K562 (cell line): ENCODE results near the gene NECTIN4. TPM values are rescaled to one million over a fixed set of nuclear protein-coding genes. Genes with fewer than 3 reads are reported as not detected.

Experiments used
- ATF4 ChIP-seq: fragments of 450-650 bp; formaldehyde crosslinking; IDR thresholded peaks from 2 replicates; pipeline ENCODE4 v1.4.0; 2022; ENCODE audit warnings: mild to moderate bottlenecking, moderate library complexity
- CAMTA2 ChIP-seq: fragments of 250-450 bp; sonication (Bioruptor Pico); conservative IDR thresholded peaks from 2 replicates; pipeline ENCODE4 v1.5.1; 2022
- CBFA2T2 ChIP-seq: fragments of 450-650 bp; conservative IDR thresholded peaks from 2 replicates; pipeline ENCODE4 v1.6.1; 2017; ENCODE audit warnings: mild to moderate bottlenecking
- CBX3 ChIP-seq, 2 experiments: IDR thresholded peaks; 1 replicate in 1 of 2; 2 replicates in 1 of 2; pipeline ENCODE4 v1.6.1; 2012; ENCODE audit warnings: inconsistent platforms in 2 of 2, low read length in 2 of 2, borderline replicate concordance in 1 of 2, control low read depth in 1 of 2
- CHD1 ChIP-seq: fragments of 200-600 bp; sonication (generic); IDR thresholded peaks from one replicate; pipeline ENCODE4 v1.6.1; 2012; ENCODE audit warnings: mild to moderate bottlenecking, moderate library complexity, low read length, inconsistent platforms
- DLX4 ChIP-seq: fragments of 250-450 bp; sonication (Bioruptor Pico); IDR thresholded peaks from 2 replicates; pipeline ENCODE4 v1.6.1; 2021; ENCODE audit warnings: mild to moderate bottlenecking
- E2F6 ChIP-seq, 2 experiments: IDR thresholded peaks; 2 replicates each; pipeline ENCODE4 v1.6.1; 2011; ENCODE audit warnings: borderline replicate concordance in 1 of 2, control low read depth in 1 of 2, low read depth in 1 of 2, low read length in 1 of 2, mild to moderate bottlenecking in 1 of 2, mixed read lengths in 1 of 2, moderate library complexity in 1 of 2; ENCODE audit not compliant: insufficient read depth in 1 of 2, insufficient read length in 1 of 2, poor library complexity in 1 of 2, severe bottlenecking in 1 of 2; ENCODE audit errors: extremely low read depth in 1 of 2
- ETS2 ChIP-seq: IDR thresholded peaks from 2 replicates; pipeline ENCODE4 v1.6.1; 2016; ENCODE audit warnings: borderline replicate concordance, missing genetic modification characterization, mild to moderate bottlenecking, moderate library complexity, missing compliant biosample characterization; ENCODE audit not compliant: poor library complexity, severe bottlenecking
- FOS ChIP-seq: IDR thresholded peaks from 3 replicates; pipeline ENCODE4 v1.6.1; 2011; ENCODE audit not compliant: insufficient read length; ENCODE audit errors: extremely low read depth
- IRF2 ChIP-seq: sonication (generic); formaldehyde crosslinking; IDR thresholded peaks from 2 replicates; pipeline ENCODE4 v1.8.1; 2022; ENCODE audit warnings: mild to moderate bottlenecking, missing genetic modification reagents
- KHSRP ChIP-seq: fragments of 450-650 bp; IDR thresholded peaks from 2 replicates; pipeline ENCODE4 v1.6.1; 2017
- MTA3 ChIP-seq: fragments of 450-650 bp; formaldehyde crosslinking; IDR thresholded peaks from 2 replicates; pipeline ENCODE4 v1.6.1; 2017; ENCODE audit warnings: mild to moderate bottlenecking, borderline replicate concordance
- NFIX ChIP-seq: fragments of 250-450 bp; sonication (Bioruptor Pico); IDR thresholded peaks from 2 replicates; pipeline ENCODE4 v1.4.0; 2020; ENCODE audit warnings: low read depth, mild to moderate bottlenecking, moderate library complexity
- SRF ChIP-seq, 2 experiments: fragments of 250-450, 450-650 bp in 1 of 2; sonication (Bioruptor Pico) in 1 of 2; sonication (generic) in 1 of 2; formaldehyde crosslinking; IDR thresholded peaks; 2 replicates each; pipeline versions ENCODE4 v1.5.0 to v1.5.1; 2020 to 2022; ENCODE audit warnings: mild to moderate bottlenecking in 1 of 2, missing genetic modification reagents in 1 of 2
- THAP12 ChIP-seq: fragments of 250-450 bp; sonication (Bioruptor Pico); IDR thresholded peaks from 2 replicates; pipeline ENCODE4 v1.9.0; 2021; ENCODE audit warnings: mild to moderate bottlenecking, inconsistent platforms
- ZFX ChIP-seq: sonication (generic); formaldehyde crosslinking; IDR thresholded peaks from 2 replicates; pipeline ENCODE4 v1.8.0; 2022; ENCODE audit warnings: mild to moderate bottlenecking, missing genetic modification reagents, moderate library complexity
- ZNF282 ChIP-seq: sonication (generic); formaldehyde crosslinking; IDR thresholded peaks from 2 replicates; pipeline ENCODE4 v1.8.1; 2023; ENCODE audit warnings: missing genetic modification reagents
- polyA plus RNA-seq, 8 experiments: library from polyadenylated mRNA; depleted of rRNA in 4 of 8; stranded (reverse) in 5 of 8; unstranded in 3 of 8; fragments of >200 nt; fragmentation: Nextera tagmentation in 2 of 8; fragmentation: Illumina TruSeq in 1 of 8; extraction: Ambion mirVana in 2 of 8; extraction: Trizol in 1 of 8; gene quantifications; 2 replicates each; pipeline versions ENCODE4 v1.2.1 to v1.2.3, GENCODE V29; 2011 to 2014; ENCODE audit warnings: inconsistent platforms in 1 of 8, missing spikeins in 1 of 8
- total RNA-seq, 7 experiments: library from RNA; depleted of rRNA in 6 of 7; stranded (reverse); fragments of >200 nt in 6 of 7; fragmentation: Illumina TruSeq in 2 of 7; extraction: Trizol in 2 of 7; gene quantifications; 2 replicates each; pipeline versions ENCODE4 v1.2.1 to v1.2.3, GENCODE V29; 2011 to 2021; ENCODE audit warnings: low replicate concordance in 1 of 7
- TF ChIP-seq, protein P1 (sequence below): sonication (generic); formaldehyde crosslinking; IDR thresholded peaks from 2 replicates; pipeline ENCODE4 v1.8.0; 2022; ENCODE audit warnings: mild to moderate bottlenecking, low read depth, missing genetic modification reagents
- TF ChIP-seq, protein P2 (sequence below): fragments of 250-450 bp; sonication (Bioruptor Pico); IDR thresholded peaks from 2 replicates; pipeline ENCODE4 v1.8.0; 2021; ENCODE audit warnings: moderate library complexity, mild to moderate bottlenecking, inconsistent platforms

NECTIN4 gene
- total and polyA plus RNA-seq, 9 of the 15 experiments (the other 6 are each of a cell fraction or from before 2014, with no cell fraction given) = 0.01 to 0.09 TPM; not detected in 7

DNA sequence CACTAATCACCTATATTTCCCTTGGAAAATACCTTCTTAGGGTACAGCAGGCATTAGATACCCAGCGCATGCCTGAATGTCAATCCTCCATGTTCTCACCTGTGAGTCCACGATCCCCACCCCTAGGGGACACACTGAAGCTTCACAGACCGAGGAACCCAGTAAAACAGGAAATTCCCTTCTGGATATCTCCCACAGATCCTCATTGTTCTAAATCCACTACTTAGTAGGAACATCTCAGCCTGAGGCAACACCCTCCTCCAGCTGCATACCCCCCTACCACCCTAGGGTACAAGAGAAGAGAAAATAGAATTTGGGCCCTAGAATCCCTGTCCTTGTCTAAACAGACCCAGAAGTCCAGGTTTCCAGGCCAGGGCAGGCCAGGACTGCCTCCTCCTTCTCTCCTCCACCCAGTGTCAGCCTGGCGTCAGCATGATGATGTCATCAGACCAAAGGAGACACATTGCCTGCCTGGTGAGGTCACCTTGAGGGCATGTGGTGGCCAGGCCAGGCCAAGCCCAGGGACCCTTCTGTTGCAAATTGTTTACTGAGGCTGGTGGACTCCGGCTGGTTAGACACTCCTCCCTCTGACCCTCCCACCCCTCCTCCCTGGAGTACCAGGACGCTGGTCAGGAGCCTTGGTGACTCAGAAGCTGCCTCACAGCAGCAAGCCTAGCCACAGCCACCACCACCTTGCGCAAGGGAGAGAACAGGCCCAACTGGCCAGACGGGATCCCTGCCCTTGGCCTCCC is 6.2 kb downstream of the NECTIN4 start (continued):
- no peak for TF ChIP-seq CHD1
- TF ChIP-seq CAMTA2 = no peak
- TF ChIP-seq THAP12 (CRISPR knock-in tag) = no peak
- TF ChIP-seq KHSRP = no peak
- peak; percentile 3 for TF ChIP-seq FOS
- TF ChIP-seq DLX4 = no peak
- no peak for TF ChIP-seq ZNF282 (CRISPR knock-in tag)
- peak; percentile 59; the same call in 1 of the 2 replicates for TF ChIP-seq MTA3
- TF ChIP-seq ETS2 (tag) = no peak
- no peak for TF ChIP-seq CBFA2T2
- TF ChIP-seq ZFX = peak; percentile 66
- TF ChIP-seq CBX3 (IDR thresholded peaks at IDR 0.05; ENCODE audit: borderline replicate concordance in 1 of 2, low read length in 2 of 2) = no peak; a peak in 1 of 3 replicates
- no peak for TF ChIP-seq IRF2 (CRISPR knock-in tag)
- TF ChIP-seq, protein P1, sequence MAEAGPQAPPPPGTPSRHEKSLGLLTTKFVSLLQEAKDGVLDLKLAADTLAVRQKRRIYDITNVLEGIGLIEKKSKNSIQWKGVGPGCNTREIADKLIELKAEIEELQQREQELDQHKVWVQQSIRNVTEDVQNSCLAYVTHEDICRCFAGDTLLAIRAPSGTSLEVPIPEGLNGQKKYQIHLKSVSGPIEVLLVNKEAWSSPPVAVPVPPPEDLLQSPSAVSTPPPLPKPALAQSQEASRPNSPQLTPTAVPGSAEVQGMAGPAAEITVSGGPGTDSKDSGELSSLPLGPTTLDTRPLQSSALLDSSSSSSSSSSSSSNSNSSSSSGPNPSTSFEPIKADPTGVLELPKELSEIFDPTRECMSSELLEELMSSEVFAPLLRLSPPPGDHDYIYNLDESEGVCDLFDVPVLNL (CRISPR knock-in tag) = no peak
- no peak for TF ChIP-seq ATF4 (CRISPR knock-in tag)
- peak in 1 of 2 experiments; percentile 45; a peak in 1 of 4 replicates for TF ChIP-seq SRF (CRISPR knock-in tag; IDR thresholded peaks at IDR 0.05)
- no peak for TF ChIP-seq E2F6 (IDR thresholded peaks at IDR 0.05; ENCODE audit: borderline replicate concordance in 1 of 2, extremely low read depth in 1 of 2, insufficient read depth in 1 of 2, insufficient read length in 1 of 2, low read depth in 1 of 2, low read length in 1 of 2, poor library complexity in 1 of 2, severe bottlenecking in 1 of 2)
- TF ChIP-seq, protein P2, sequence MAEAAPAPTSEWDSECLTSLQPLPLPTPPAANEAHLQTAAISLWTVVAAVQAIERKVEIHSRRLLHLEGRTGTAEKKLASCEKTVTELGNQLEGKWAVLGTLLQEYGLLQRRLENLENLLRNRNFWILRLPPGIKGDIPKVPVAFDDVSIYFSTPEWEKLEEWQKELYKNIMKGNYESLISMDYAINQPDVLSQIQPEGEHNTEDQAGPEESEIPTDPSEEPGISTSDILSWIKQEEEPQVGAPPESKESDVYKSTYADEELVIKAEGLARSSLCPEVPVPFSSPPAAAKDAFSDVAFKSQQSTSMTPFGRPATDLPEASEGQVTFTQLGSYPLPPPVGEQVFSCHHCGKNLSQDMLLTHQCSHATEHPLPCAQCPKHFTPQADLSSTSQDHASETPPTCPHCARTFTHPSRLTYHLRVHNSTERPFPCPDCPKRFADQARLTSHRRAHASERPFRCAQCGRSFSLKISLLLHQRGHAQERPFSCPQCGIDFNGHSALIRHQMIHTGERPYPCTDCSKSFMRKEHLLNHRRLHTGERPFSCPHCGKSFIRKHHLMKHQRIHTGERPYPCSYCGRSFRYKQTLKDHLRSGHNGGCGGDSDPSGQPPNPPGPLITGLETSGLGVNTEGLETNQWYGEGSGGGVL = no peak
- TF ChIP-seq NFIX = no peak
